GM10266 (cell line): ENCODE measurements around the gene ZNF100.
"Not testable (repeated sequence)": the region's sequence is repeated elsewhere in the genome, so short reads cannot be mapped to it uniquely, and the experiment has no call there.

Experiments used
- DNase-seq: peaks from one replicate; pipeline ENCODE4 v3.0.0; 2012; ENCODE audit errors: extremely low spot score
- CTCF ChIP-seq: IDR thresholded peaks from 2 replicates; pipeline ENCODE4 v1.5.1; 2012; ENCODE audit warnings: mild to moderate bottlenecking, low read depth; ENCODE audit not compliant: control insufficient read depth, insufficient read depth; ENCODE audit errors: missing control alignments

Gene ZNF100

GRCh38 chr19:21767065-21767800, at the start of gene ZNF100:
Gene ZNF100, minus strand, starts transcription at chr19:21767579. Its CDS starts 150 bp downstream, at chr19:21767429.
- peak; percentile 0 for TF ChIP-seq CTCF
- peak; percentile 58 for DNase-seq

GRCh38 chr19:21812448-21812847, 45.1 kb upstream of the ZNF100 start:
- TF ChIP-seq CTCF, result no peak
- DNase-seq, result no peak

GRCh38 chr19:21808400-21809000, 41.1 kb upstream of the ZNF100 start:
- not testable (repeated sequence) for DNase-seq

- no peak for DNase-seq
- no peak for TF ChIP-seq CTCF
These were observed 22.2 kb upstream of the ZNF100 start for GRCh38 chr19:21789466-21790085.

GRCh38 chr19:21786936-21787335, 19.6 kb upstream of the ZNF100 start:
- no peak for TF ChIP-seq CTCF
- DNase-seq, result no peak

- DNase-seq, result not testable (repeated sequence)
These were observed 8.4 kb upstream of the ZNF100 start for GRCh38 chr19:21775792-21776191.

GRCh38 chr19:21766705-21767064, 694 bp downstream of the ZNF100 start:
- DNase-seq, result not testable (repeated sequence)

GRCh38 chr19:21765151-21765550, 2.2 kb downstream of the ZNF100 start:
- no peak for TF ChIP-seq CTCF
- DNase-seq, result no peak

GRCh38 chr19:21761547-21761946, 5.8 kb downstream of the ZNF100 start:
- DNase-seq, result not testable (repeated sequence)
